A673 (cell line): ENCODE measurements around the gene CT45A7. TPM values are rescaled to one million over a fixed set of nuclear protein-coding genes. Genes with fewer than 3 reads are reported as not detected.

Source experiments
- total RNA-seq: library from RNA; stranded (reverse); gene quantifications from 2 replicates; pipeline ENCODE4 v1.2.3, GENCODE V29; 2021

Gene CT45A7
- total RNA-seq, 1 experiment from 2014 or later = not detected

Other genes starting within 250 kb of the CT45A7 start
- gene CT45A1, start 123.6 kb downstream of the CT45A7 start, total RNA-seq = not detected in 2 replicates
- gene CT45A3, start 69.1 kb downstream of the CT45A7 start, total RNA-seq = not detected in 2 replicates
- not detected in 2 replicates for gene CT45A5, start 51.8 kb downstream of the CT45A7 start, total RNA-seq
- gene CT45A6, start 34.5 kb downstream of the CT45A7 start, total RNA-seq = not detected in 2 replicates
- gene CT45A2, start 17.3 kb downstream of the CT45A7 start, total RNA-seq = not detected in 2 replicates
- not detected in 2 replicates for gene CT45A8, start 17.3 kb upstream of the CT45A7 start, total RNA-seq
- not detected in 2 replicates for gene CT45A9, start 34.5 kb upstream of the CT45A7 start, total RNA-seq
- not detected in 2 replicates for gene CT45A10, start 56.2 kb upstream of the CT45A7 start, total RNA-seq
- gene SAGE1, start 56.4 kb upstream of the CT45A7 start, total RNA-seq = not detected in 2 replicates
- 22.6 and 25.8 TPM in 2 replicates for gene MMGT1, start 136.7 kb upstream of the CT45A7 start, total RNA-seq
- gene SLC9A6, start 148.2 kb upstream of the CT45A7 start, total RNA-seq = 13.0 and 14.3 TPM in 2 replicates